IMR-90 (cell line): Measurements from ENCODE around the gene COPB1.

Experiments used
- CTCF ChIP-seq: conservative IDR thresholded peaks from 2 replicates; pipeline ENCODE4 v1.5.1; 2012; ENCODE audit warnings: mild to moderate bottlenecking, low read depth, low read length, improper control_type of control experiment
- POLR2A ChIP-seq: IDR thresholded peaks from 2 replicates; pipeline ENCODE4 v1.6.1; 2012; ENCODE audit warnings: mild to moderate bottlenecking, low read depth, low read length
- RAD21 ChIP-seq: IDR thresholded peaks from 2 replicates; pipeline ENCODE4 v1.6.1; 2012; ENCODE audit warnings: low read length, improper control_type of control experiment

GRCh38 chr11:14411818-14412217, 87.8 kb downstream of the COPB1 start:
- TF ChIP-seq CTCF (no peak), RAD21 (no peak), POLR2A (no peak)
